Trophoblast cell (in vitro differentiated cells and primary cell): ENCODE results near the gene SLC10A6.

ENCODE experiments used
- DNase-seq, 2 donors: peaks; one replicate each; pipeline ENCODE4 v3.0.0-alpha.2; 2016
- H2AFZ ChIP-seq: 2 replicates; pipeline ENCODE4 v1.6.1; 2013; ENCODE audit warnings: low read length, moderate library complexity, mild to moderate bottlenecking; ENCODE audit not compliant: insufficient read depth, poor library complexity
- H2AK5ac ChIP-seq: 2 replicates; pipeline ENCODE4 v1.6.1; 2013; ENCODE audit warnings: mild to moderate bottlenecking, low read length
- H2BK120ac ChIP-seq: 2 replicates; pipeline ENCODE4 v1.6.1; 2013; ENCODE audit warnings: low read length, mild to moderate bottlenecking, moderate library complexity; ENCODE audit not compliant: insufficient read depth, poor library complexity
- H2BK12ac ChIP-seq: 2 replicates; pipeline ENCODE4 v1.6.1; 2013; ENCODE audit warnings: mild to moderate bottlenecking, low read length, moderate library complexity
- H2BK5ac ChIP-seq: 2 replicates; pipeline ENCODE4 v1.6.1; 2013; ENCODE audit warnings: low read length, low read depth, moderate library complexity, mild to moderate bottlenecking; ENCODE audit not compliant: poor library complexity
- H3K14ac ChIP-seq: 2 replicates; pipeline ENCODE4 v1.6.1; 2013; ENCODE audit warnings: mild to moderate bottlenecking, low read length
- H3K18ac ChIP-seq: 2 replicates; pipeline ENCODE4 v1.6.1; 2013; ENCODE audit warnings: mild to moderate bottlenecking, low read length
- H3K23ac ChIP-seq: 2 replicates; pipeline ENCODE4 v1.6.1; 2013; ENCODE audit warnings: low read length
- H3K27ac ChIP-seq: 2 replicates; pipeline ENCODE4 v1.5.1; 2013; ENCODE audit warnings: low read depth, mild to moderate bottlenecking, inconsistent platforms, low read length, moderate library complexity
- H3K27me3 ChIP-seq: 2 replicates; pipeline ENCODE4 v1.6.1; 2013; ENCODE audit warnings: inconsistent platforms, mild to moderate bottlenecking, low read length, moderate library complexity; ENCODE audit not compliant: insufficient read depth
- H3K36me3 ChIP-seq, 2 experiments: 1 replicate in 1 of 2; 2 replicates in 1 of 2; pipeline ENCODE4 v1.6.1; 2013; ENCODE audit warnings: low read length in 2 of 2, mild to moderate bottlenecking in 2 of 2, moderate library complexity in 1 of 2; ENCODE audit not compliant: insufficient read depth in 2 of 2, control insufficient read depth in 1 of 2
- H3K4ac ChIP-seq: 2 replicates; pipeline ENCODE4 v1.6.1; 2013; ENCODE audit warnings: low read depth, mild to moderate bottlenecking, low read length, moderate library complexity
- H3K4me1 ChIP-seq, 2 experiments: 1 replicate in 1 of 2; 2 replicates in 1 of 2; pipeline ENCODE4 v1.6.1; 2013; ENCODE audit warnings: low read length in 2 of 2, mild to moderate bottlenecking in 2 of 2, moderate library complexity in 1 of 2; ENCODE audit not compliant: insufficient read depth in 2 of 2, control insufficient read depth in 1 of 2
- H3K4me2 ChIP-seq: 2 replicates; pipeline ENCODE4 v1.6.1; 2013; ENCODE audit warnings: inconsistent platforms, mild to moderate bottlenecking, low read length, moderate library complexity
- H3K4me3 ChIP-seq: 2 replicates; pipeline ENCODE4 v1.5.1; 2013; ENCODE audit warnings: mild to moderate bottlenecking, low read depth, low read length, inconsistent platforms
- H3K79me1 ChIP-seq: one replicate; pipeline ENCODE4 v1.6.1; 2013; ENCODE audit warnings: low read length
- H3K79me2 ChIP-seq: 2 replicates; pipeline ENCODE4 v1.6.1; 2013; ENCODE audit warnings: low read length, mild to moderate bottlenecking; ENCODE audit not compliant: control insufficient read depth, insufficient read depth, poor library complexity
- H3K9ac ChIP-seq: 2 replicates; pipeline ENCODE4 v1.6.1; 2013; ENCODE audit warnings: mild to moderate bottlenecking, low read length
- H3K9me3 ChIP-seq: 2 replicates; pipeline ENCODE4 v1.6.1; 2013; ENCODE audit warnings: low read depth, mild to moderate bottlenecking, control low read depth, inconsistent platforms, low read length; ENCODE audit not compliant: insufficient read depth
- H4K12ac ChIP-seq: 2 replicates; pipeline ENCODE4 v1.6.1; 2013; ENCODE audit warnings: low read depth, mild to moderate bottlenecking, low read length, moderate library complexity
- H4K8ac ChIP-seq: 2 replicates; pipeline ENCODE4 v1.6.1; 2013; ENCODE audit warnings: low read depth, mild to moderate bottlenecking, low read length, moderate library complexity
- H4K91ac ChIP-seq: one replicate; pipeline ENCODE4 v1.6.1; 2013; ENCODE audit warnings: low read depth, mild to moderate bottlenecking, low read length, moderate library complexity
- WGBS: extraction: QIAGEN DNeasy Blood & Tissue Kit; methylation state at CpG from one replicate; pipeline ENCODE4 v1.1.7; 2013; ENCODE audit warnings: missing lambda C conversion rate; ENCODE audit not compliant: insufficient read length, insufficient coverage; ENCODE audit errors: extremely low coverage; 5-methylcytosine and 5-hydroxymethylcytosine counted together

The SLC10A6 gene

GRCh38 chr4:86847571-86847970 lies 1.6 kb downstream of the SLC10A6 start:
- no peak overlapping the region for H2AK5ac ChIP-seq
- H3K79me2 ChIP-seq: no peaks in the 10 kb centered on the region
- H3K9ac ChIP-seq: no peak overlapping the region
- H3K27me3 ChIP-seq: no peaks in the 10 kb centered on the region
- peaks cover 2% of the 10 kb centered on the region for H3K79me1 ChIP-seq
- H3K27ac ChIP-seq: no peak overlapping the region
- H4K8ac ChIP-seq: no peak overlapping the region
- H3K4me3 ChIP-seq: no peak overlapping the region
- no peak overlapping the region for H4K12ac ChIP-seq
- DNase-seq: no peak
- H3K18ac ChIP-seq: no peak overlapping the region
- H2BK120ac ChIP-seq: no peak overlapping the region
- no peak overlapping the region for H2BK5ac ChIP-seq
- no peak overlapping the region for H2AFZ ChIP-seq
- H2BK12ac ChIP-seq: no peak overlapping the region
- H3K23ac ChIP-seq: no peak overlapping the region
- H3K4me1 ChIP-seq: peaks cover 9 to 10% of the 10 kb centered on the region in 2 experiments
- no peaks in the 10 kb centered on the region for H3K36me3 ChIP-seq
- H3K9me3 ChIP-seq: no peaks in the 10 kb centered on the region
- H4K91ac ChIP-seq: no peak overlapping the region
- no peak overlapping the region for H3K14ac ChIP-seq
- H3K4ac ChIP-seq: no peak overlapping the region
- H3K4me2 ChIP-seq: no peak overlapping the region
- WGBS: no CpG with 5 or more reads among the region's 4 CpGs

GRCh38 chr4:86846921-86847320 lies 2.3 kb downstream of the SLC10A6 start:
- no peaks in the 10 kb centered on the region for H3K79me2 ChIP-seq
- no peak overlapping the region for H4K91ac ChIP-seq
- DNase-seq: no peak
- no peak overlapping the region for H3K4me3 ChIP-seq
- H4K8ac ChIP-seq: no peak overlapping the region
- H4K12ac ChIP-seq: no peak overlapping the region
- H3K27me3 ChIP-seq: no peaks in the 10 kb centered on the region
- H3K23ac ChIP-seq: no peak overlapping the region
- peaks cover 2% of the 10 kb centered on the region for H3K79me1 ChIP-seq
- no peak overlapping the region for H3K18ac ChIP-seq
- no peak overlapping the region for H3K4ac ChIP-seq
- H3K4me2 ChIP-seq: no peak overlapping the region
- H3K9ac ChIP-seq: no peak overlapping the region
- H3K36me3 ChIP-seq: no peaks in the 10 kb centered on the region
- H3K9me3 ChIP-seq: no peaks in the 10 kb centered on the region
- no peak overlapping the region for H2BK120ac ChIP-seq
- H3K4me1 ChIP-seq: peaks cover 9 to 10% of the 10 kb centered on the region in 2 experiments
- no peak overlapping the region for H2AFZ ChIP-seq
- no peak overlapping the region for H2AK5ac ChIP-seq
- no peak overlapping the region for H2BK12ac ChIP-seq
- no peak overlapping the region for H2BK5ac ChIP-seq
- H3K14ac ChIP-seq: no peak overlapping the region
- no peak overlapping the region for H3K27ac ChIP-seq

GRCh38 chr4:86845593-86845992 lies 3.6 kb downstream of the SLC10A6 start:
- no peaks in the 10 kb centered on the region for H3K36me3 ChIP-seq
- no peak overlapping the region for H3K9ac ChIP-seq
- H3K4me3 ChIP-seq: no peak overlapping the region
- H3K27ac ChIP-seq: no peak overlapping the region
- no peaks in the 10 kb centered on the region for H3K9me3 ChIP-seq
- H4K8ac ChIP-seq: no peak overlapping the region
- no peak overlapping the region for H3K18ac ChIP-seq
- H2BK12ac ChIP-seq: peak overlapping the region; percentile 17
- H2AK5ac ChIP-seq: no peak overlapping the region
- no peak overlapping the region for H3K4me2 ChIP-seq
- no peak overlapping the region for H4K91ac ChIP-seq
- H2AFZ ChIP-seq: no peak overlapping the region
- no peak overlapping the region for H3K4ac ChIP-seq
- no peaks in the 10 kb centered on the region for H3K79me2 ChIP-seq
- H3K27me3 ChIP-seq: no peaks in the 10 kb centered on the region
- no peak for DNase-seq
- no CpG with 5 or more reads among the region's 5 CpGs for WGBS
- H3K23ac ChIP-seq: no peak overlapping the region
- H3K79me1 ChIP-seq: peaks cover 2% of the 10 kb centered on the region
- no peak overlapping the region for H2BK5ac ChIP-seq
- no peak overlapping the region for H3K14ac ChIP-seq
- peaks cover 9 to 10% of the 10 kb centered on the region in 2 experiments for H3K4me1 ChIP-seq
- H2BK120ac ChIP-seq: no peak overlapping the region
- H4K12ac ChIP-seq: no peak overlapping the region

- Histone ChIP-seq H3K4me1 (peaks cover 0 to 3% of the 10 kb centered on the region in 2 experiments), H3K36me3 (no peaks in the 10 kb centered on the region), H3K14ac (no peak overlapping the region), H2BK5ac (no peak overlapping the region), H2AK5ac (no peak overlapping the region), H3K79me1 (no peaks in the 10 kb centered on the region), H4K91ac (no peak overlapping the region), H3K9ac (no peak overlapping the region), H2BK120ac (no peak overlapping the region), H3K4me2 (no peak overlapping the region), H3K9me3 (no peaks in the 10 kb centered on the region), H3K23ac (no peak overlapping the region), H3K18ac (no peak overlapping the region), H3K4me3 (no peak overlapping the region), H3K27ac (no peak overlapping the region), H4K12ac (no peak overlapping the region), H3K27me3 (no peaks in the 10 kb centered on the region), H3K79me2 (no peaks in the 10 kb centered on the region), H2BK12ac (no peak overlapping the region), H2AFZ (no peak overlapping the region), H3K4ac (no peak overlapping the region), H4K8ac (no peak overlapping the region)
- no CpG with 5 or more reads among the region's 1 CpG for WGBS
- no peak for DNase-seq
Measured at GRCh38 chr4:86841309-86841708, 7.9 kb downstream of the SLC10A6 start.
